GM19193 (cell line): ENCODE results near the gene ZMYM2.

ENCODE experiments used
- POLR2A ChIP-seq: IDR thresholded peaks from 4 replicates; pipeline ENCODE4 v1.6.1; 2011; ENCODE audit not compliant: insufficient read depth, insufficient read length; ENCODE audit errors: extremely low read depth

ZMYM2 gene

DNA sequence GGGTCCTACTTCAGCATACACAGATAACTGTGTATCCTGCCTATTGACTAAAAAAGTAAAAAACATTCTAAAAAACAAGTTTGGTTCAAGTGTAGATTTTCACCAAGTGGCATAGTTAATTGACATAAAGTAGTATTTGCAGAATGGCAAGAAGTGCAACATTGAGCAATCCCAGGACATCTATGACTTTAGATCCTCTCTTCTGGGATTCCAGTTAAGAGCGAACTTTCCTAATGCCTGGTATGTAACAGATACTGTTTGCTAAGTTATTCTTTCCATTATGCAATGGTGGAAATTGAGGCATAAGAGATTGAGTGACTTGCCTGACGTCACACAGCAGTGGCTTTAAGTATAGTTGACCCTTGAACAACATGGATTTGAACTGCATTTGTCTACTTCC lies 96.1 kb downstream of the ZMYM2 start:
- no peak for TF ChIP-seq POLR2A

GRCh38 chr13:20057214-20057613 lies 98.7 kb downstream of the ZMYM2 start:
- TF ChIP-seq POLR2A: no peak

- TF ChIP-seq POLR2A: no peak
Measured at GRCh38 chr13:20057963-20058362, 99.4 kb downstream of the ZMYM2 start.

DNA sequence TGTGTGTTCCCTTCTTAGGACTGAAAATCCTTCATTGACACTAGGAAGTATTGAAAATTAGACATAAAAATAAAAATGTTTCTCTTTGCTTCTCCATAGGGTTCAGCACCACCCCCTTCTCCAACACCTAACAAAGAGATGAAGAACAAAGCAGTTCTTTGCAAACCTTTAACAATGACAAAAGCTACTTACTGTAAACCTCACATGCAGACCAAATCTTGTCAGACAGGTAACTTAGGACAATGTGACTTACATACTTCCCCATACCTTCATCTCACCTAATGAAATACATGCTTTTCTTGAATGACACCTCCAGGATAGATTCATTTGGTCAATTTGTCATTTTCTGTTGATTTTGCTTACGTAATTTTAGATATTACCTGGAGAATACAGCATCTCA lies 99.9 kb downstream of the ZMYM2 start:
- TF ChIP-seq POLR2A: no peak

DNA sequence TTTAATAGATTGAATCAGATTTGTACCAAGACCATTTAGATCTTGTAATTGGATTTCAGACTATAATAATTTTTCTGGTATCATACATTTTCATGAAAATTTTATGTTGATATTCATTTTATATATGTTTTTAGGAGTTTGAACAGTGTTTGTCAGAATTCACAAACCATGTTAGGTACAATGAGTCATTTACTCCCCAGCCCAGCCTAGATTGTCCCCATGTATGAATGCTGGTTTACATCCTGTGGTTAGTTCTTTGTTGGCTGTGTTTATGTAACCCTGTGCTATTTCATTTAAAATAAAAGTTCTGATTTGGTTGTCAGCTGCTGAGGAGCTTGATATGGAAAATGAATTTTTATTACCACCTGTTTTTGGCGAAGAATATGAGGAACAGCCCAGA lies 105.6 kb downstream of the ZMYM2 start:
- no peak for TF ChIP-seq POLR2A

DNA sequence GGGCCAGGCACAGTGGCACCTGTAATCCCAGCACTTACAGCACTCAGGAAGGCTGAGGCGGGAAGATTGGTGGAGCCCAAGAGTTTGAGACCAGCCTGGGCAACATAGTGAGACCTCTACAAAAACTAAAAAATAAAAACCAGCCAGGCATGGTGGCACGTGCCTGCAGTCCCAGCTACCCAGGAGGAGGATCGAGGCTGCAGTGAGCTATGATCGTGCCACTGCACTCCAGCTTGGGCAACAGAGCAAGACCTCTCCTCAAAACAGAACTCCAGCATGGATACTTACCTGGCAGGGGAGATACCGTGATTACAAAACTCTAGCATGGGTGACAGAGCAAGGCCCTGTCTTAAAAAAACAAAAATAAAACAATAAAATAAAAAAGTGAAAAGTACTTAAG lies 107.0 kb downstream of the ZMYM2 start:
- no peak for TF ChIP-seq POLR2A

DNA sequence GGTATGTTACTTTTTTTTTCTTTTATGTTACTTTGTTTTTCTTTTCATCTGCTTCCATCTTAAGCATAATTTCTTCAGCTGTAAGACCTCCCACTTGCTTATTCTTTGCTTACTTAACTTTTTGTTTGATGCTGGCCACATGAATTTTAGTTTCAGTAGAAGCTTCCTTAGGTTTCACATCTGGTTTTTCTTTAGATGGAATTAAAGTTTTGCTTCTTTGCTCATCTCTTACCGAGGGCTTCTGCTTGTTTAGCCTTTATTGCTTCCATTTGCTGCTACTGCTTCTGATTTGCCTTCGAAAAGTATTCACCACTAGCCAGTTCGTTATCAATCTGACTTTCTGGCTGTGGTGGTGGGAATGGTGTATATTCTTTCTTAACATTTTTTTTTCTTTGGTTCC lies 111.4 kb downstream of the ZMYM2 start:
- no peak for TF ChIP-seq POLR2A

DNA sequence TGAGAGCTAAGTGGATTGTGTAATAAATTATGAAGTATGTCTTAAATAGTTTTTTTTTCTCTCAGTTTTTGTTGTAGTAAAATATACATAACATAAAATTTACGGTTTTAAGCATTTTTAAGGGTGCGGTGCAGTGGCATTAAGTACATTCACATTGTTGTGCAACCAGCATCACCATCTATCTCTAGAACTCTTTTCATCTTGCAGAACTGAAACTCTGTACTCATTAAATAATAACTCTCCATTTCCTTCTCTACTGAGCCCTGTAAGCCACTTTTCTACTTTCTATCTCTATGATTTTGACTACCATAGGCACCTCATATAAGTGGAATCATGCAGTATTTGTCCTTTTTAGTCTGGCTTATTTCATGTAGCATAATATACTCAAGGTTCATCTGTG lies 115.2 kb downstream of the ZMYM2 start:
- no peak for TF ChIP-seq POLR2A

GRCh38 chr13:20074966-20075365 lies 116.4 kb downstream of the ZMYM2 start:
- no peak for TF ChIP-seq POLR2A

- no peak for TF ChIP-seq POLR2A
Measured at GRCh38 chr13:20077086-20077485, 118.6 kb downstream of the ZMYM2 start.

- no peak for TF ChIP-seq POLR2A
Measured at GRCh38 chr13:20080377-20081164, 122.0 kb downstream of the ZMYM2 start.

DNA sequence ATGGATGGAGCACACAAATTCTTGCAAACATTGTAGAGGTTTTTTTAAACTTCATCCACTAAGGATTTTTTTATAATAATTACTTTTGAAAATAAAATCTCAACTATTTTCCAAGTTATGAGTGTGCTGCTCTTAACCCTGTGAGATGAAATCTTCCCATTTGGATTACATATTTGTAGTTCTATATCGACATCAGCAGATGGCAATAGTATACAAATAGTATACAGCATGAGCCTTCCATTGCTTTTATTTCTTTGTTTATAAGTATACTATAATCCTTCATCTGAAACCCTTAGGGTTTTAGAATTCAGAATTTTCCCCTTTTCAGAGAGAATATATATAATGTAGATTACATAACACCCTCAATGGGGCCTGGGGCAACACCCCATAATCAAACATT lies 131.8 kb downstream of the ZMYM2 start:
- no peak for TF ChIP-seq POLR2A

DNA sequence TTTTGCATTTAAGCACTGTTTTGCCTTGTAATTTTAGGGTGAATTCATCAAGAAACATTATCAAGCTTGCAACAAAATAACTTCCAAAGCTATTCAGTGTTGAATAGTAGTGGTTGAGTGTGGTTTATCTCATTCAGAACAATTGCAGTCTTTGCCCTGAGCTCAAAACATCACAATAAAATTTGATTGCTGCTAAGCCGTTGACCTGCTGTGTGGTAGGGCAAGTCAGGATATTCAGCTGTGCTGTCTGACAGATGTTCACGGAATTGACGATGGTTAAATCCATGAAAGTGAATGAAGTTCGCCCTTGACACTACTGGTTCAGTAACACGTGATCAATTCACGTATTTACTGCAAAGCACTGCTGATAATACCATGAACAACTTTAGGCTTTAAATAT lies 135.4 kb downstream of the ZMYM2 start:
- no peak for TF ChIP-seq POLR2A

GRCh38 chr13:20099319-20099718 lies 140.8 kb downstream of the ZMYM2 start:
- no peak for TF ChIP-seq POLR2A

DNA sequence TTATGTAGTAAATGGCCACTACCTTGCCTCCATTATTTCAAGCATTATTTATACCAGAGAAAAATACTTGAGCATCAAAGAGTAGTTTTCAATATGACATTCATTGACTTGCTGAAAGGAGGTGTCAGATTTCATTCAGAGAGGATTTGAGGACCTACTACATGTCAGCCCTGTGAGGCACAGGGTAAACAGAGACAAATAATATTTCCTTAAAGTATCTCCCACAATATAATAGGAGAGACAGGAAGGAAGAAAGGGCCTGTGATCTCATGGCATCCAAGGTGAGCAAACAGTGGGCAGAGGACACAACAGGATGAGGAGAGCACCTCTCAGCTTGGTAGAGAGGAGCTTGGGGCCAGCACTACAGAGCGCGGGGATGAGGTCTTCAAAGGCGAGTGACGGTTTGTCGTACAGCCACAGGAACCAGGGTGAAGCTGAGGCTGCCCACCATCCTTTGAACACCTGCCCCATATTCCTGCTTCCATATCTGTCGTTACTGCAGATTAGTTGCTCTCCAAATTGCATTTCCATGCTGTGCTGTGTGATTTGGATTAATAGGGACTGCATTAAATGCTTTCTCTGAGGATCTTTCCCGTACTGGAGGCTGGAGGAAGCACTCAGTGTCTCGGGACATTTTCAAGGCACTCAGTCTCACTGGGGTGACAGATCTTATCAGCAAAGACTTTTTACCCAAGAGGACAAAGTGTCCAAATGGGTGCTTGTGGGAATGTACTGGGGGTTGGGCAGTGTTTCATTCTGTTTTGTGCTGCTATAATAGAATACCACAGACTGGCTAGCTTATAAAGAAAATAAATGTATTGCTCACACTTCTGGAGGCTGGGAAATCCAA lies 143.2 kb downstream of the ZMYM2 start:
- TF ChIP-seq POLR2A: no peak

DNA sequence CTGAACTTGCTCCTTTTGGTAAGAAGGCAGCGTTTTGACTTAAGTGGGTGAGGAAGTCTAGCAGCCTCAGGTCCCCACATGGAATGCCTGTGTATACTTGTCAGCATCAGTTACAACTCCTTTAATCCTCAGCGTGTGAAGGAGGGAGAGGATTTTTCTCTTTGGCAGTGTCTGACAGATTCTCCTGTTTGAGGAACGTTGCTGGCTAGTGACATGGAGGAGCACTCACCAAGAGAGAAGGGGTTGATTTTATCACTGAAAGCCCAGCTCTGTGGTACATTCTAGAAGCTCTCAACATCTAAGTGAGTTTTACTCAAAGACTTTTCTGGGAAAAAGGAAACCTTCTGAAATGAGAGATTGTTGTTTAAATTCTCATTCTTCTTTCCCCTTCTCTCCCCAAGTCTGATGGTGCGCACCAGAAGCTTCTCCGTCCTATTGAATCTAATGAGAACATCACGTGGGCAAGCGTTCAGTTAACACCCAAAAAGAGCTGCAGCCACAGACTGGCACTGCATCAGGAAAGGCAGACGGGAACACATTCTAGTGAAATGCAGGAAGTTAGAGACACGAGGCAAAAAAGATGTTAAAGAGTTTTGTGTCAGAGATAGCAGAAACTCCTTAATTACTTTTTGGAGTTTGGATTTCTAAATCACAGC lies 144.1 kb downstream of the ZMYM2 start:
- no peak for TF ChIP-seq POLR2A

GRCh38 chr13:20105161-20105689 lies 146.7 kb downstream of the ZMYM2 start:
- no peak for TF ChIP-seq POLR2A
